Measurements from ENCODE around the gene LTA4H. TPM values are rescaled to one million over a fixed set of nuclear protein-coding genes. Genes with fewer than 3 reads are reported as not detected.

Gene LTA4H
- total and polyA plus RNA-seq, 2 experiments from 2014 or later = 35.0 to 90.5 TPM

GRCh38 chr12:96020314-96021003, 14.9 kb downstream of the LTA4H start:
- Histone ChIP-seq H3K27ac (no peak overlapping the region), H4K20me1 (ENCODE audit: insufficient read depth, poor library complexity, severe bottlenecking) (no peaks in the 10 kb centered on the region), H3K9me2 (replicated peaks; ENCODE audit: insufficient read depth) (no peaks in the 10 kb centered on the region), H3K36me3 (replicated peaks; ENCODE audit: insufficient read depth, low read depth) (no peaks in the 10 kb centered on the region), H2AFZ (no peak overlapping the region), H3K4me1 (ENCODE audit: insufficient read depth) (no peaks in the 10 kb centered on the region), H3K79me2 (no peaks in the 10 kb centered on the region), H3K4me2 (no peak overlapping the region), H3K4me3 (no peak overlapping the region), H3K9me3 (ENCODE audit: low read depth) (no peaks in the 10 kb centered on the region), H3K27me3 (no peaks in the 10 kb centered on the region)
- WGBS (ENCODE audit: low lambda C conversion rate, missing lambda C conversion rate) = 92% methylated on average over 3 of the region's 3 CpGs
- DNase-seq (ENCODE audit: low spot score) = no peak
- TF ChIP-seq EZH2phosphoT487 (IDR thresholded peaks at IDR 0.05; ENCODE audit: low read depth, severe bottlenecking, unreplicated experiment) (no peak), EZH2 (IDR thresholded peaks at IDR 0.05; ENCODE audit: borderline replicate concordance) (no peak)
- TF ChIP-seq, protein P1, sequence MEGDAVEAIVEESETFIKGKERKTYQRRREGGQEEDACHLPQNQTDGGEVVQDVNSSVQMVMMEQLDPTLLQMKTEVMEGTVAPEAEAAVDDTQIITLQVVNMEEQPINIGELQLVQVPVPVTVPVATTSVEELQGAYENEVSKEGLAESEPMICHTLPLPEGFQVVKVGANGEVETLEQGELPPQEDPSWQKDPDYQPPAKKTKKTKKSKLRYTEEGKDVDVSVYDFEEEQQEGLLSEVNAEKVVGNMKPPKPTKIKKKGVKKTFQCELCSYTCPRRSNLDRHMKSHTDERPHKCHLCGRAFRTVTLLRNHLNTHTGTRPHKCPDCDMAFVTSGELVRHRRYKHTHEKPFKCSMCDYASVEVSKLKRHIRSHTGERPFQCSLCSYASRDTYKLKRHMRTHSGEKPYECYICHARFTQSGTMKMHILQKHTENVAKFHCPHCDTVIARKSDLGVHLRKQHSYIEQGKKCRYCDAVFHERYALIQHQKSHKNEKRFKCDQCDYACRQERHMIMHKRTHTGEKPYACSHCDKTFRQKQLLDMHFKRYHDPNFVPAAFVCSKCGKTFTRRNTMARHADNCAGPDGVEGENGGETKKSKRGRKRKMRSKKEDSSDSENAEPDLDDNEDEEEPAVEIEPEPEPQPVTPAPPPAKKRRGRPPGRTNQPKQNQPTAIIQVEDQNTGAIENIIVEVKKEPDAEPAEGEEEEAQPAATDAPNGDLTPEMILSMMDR (IDR thresholded peaks at IDR 0.05; ENCODE audit: poor library complexity) = no peak

DNA sequence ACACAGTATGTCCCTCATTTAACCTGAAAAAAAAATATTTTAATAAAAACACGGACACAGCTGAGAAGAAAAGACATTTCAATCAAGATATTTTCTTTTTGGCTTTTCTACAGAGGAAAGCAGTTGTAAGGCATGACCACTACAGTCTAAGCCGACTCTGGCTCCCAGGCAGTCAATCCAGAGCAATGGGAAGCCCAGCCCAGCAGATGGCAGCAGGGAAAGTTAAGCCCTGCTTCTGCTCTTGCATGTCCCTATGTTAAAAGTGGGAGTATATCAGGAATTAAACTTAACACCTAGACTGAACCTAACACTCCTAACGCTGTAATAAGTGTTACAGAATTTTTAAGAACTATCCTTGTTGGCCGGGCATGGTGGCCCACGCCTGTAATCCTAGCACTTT, 19.7 kb downstream of the LTA4H start:
- H3K27me3 ChIP-seq = no peaks in the 10 kb centered on the region
- H3K9me3 ChIP-seq (ENCODE audit: low read depth) = no peaks in the 10 kb centered on the region
- DNase-seq (ENCODE audit: low spot score) = no peak
- no peaks in the 10 kb centered on the region for H3K9me2 ChIP-seq (replicated peaks; ENCODE audit: insufficient read depth)
- no peak overlapping the region for H3K4me2 ChIP-seq
- 86% methylated on average over 5 of the region's 5 CpGs for WGBS (ENCODE audit: low lambda C conversion rate, missing lambda C conversion rate)
- no peak overlapping the region for H3K27ac ChIP-seq
- H3K36me3 ChIP-seq (replicated peaks; ENCODE audit: insufficient read depth, low read depth) = no peaks in the 10 kb centered on the region
- no peaks in the 10 kb centered on the region for H4K20me1 ChIP-seq (ENCODE audit: insufficient read depth, poor library complexity, severe bottlenecking)
- H2AFZ ChIP-seq = no peak overlapping the region
- TF ChIP-seq EZH2 (IDR thresholded peaks at IDR 0.05; ENCODE audit: borderline replicate concordance) = no peak
- TF ChIP-seq, protein P1 (IDR thresholded peaks at IDR 0.05; ENCODE audit: poor library complexity) = peak; percentile 36
- no peaks in the 10 kb centered on the region for H3K79me2 ChIP-seq
- H3K4me3 ChIP-seq = no peak overlapping the region
- no peaks in the 10 kb centered on the region for H3K4me1 ChIP-seq (ENCODE audit: insufficient read depth)

GRCh38 chr12:96014943-96015599, 20.3 kb downstream of the LTA4H start:
- DNase-seq (ENCODE audit: low spot score) = no peak
- H3K4me1 ChIP-seq (ENCODE audit: insufficient read depth) = no peaks in the 10 kb centered on the region
- H3K4me2 ChIP-seq = no peak overlapping the region
- no peaks in the 10 kb centered on the region for H3K9me3 ChIP-seq (ENCODE audit: low read depth)
- no peak overlapping the region for H2AFZ ChIP-seq
- no peaks in the 10 kb centered on the region for H4K20me1 ChIP-seq (ENCODE audit: insufficient read depth, poor library complexity, severe bottlenecking)
- H3K79me2 ChIP-seq = no peaks in the 10 kb centered on the region
- no peak overlapping the region for H3K4me3 ChIP-seq
- H3K36me3 ChIP-seq (replicated peaks; ENCODE audit: insufficient read depth, low read depth) = no peaks in the 10 kb centered on the region
- TF ChIP-seq, protein P1 (IDR thresholded peaks at IDR 0.05; ENCODE audit: poor library complexity) = no peak
- no peak for TF ChIP-seq EZH2phosphoT487 (IDR thresholded peaks at IDR 0.05; ENCODE audit: low read depth, severe bottlenecking, unreplicated experiment)
- H3K27ac ChIP-seq = no peak overlapping the region
- H3K27me3 ChIP-seq = no peaks in the 10 kb centered on the region
- 89% methylated on average over 3 of the region's 3 CpGs for WGBS (ENCODE audit: low lambda C conversion rate, missing lambda C conversion rate)
- no peaks in the 10 kb centered on the region for H3K9me2 ChIP-seq (replicated peaks; ENCODE audit: insufficient read depth)
